Embryonic facial prominence (tissue), 1 donor: ENCODE data around the gene APOE.

Experiments
- DNase-seq: peaks from one replicate; pipeline ENCODE4 v3.0.0-alpha.2; 2016; ENCODE audit errors: extremely low spot score

The APOE gene

DNA sequence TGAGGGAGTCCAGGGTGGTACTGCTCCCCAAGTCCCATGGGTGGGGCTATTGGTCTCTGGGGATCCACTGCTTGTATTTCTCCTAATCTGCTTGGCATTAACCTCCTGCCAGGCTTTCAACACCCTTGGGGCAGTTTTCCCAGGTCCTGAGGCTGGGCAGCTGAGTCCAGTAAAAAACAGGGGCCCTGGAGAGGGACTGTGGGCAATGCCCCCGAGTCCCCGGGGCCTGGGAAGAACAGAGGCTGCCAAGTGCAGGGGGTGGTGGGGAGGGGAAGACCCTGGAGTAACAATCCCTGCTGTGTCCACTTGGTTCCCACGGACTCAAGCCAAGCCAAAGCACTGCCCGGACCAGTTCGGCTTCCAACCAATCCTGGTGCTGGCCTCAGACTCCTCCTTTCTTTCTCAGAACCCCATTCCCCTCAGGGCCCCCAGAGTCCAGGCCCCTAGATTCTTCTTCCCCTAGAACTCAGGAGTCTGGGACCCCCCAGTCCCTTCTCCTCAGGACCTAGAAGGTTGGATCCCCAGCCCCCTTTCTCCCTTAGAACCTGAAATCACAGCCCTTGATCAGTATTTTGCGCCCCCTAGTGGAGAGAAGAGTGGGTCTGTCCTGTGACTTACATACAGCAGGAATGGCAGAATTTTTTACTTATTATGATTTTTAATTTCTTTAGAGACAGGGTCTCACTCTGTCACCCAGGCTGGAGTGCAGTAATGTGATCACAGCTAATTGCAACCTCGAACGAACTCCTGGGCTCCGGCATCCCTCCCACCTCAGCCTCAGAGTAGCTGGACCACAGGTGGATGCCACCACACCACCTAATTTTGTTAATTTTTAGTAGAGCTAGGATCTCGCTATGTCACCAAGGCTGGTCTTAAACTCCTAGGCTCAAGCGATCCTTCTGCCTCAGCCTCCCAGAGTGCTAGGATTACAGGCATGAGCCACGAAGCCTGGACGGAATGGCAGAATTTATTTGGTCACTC lies 45.9 kb downstream of the APOE start:
- DNase-seq: peak; percentile 46

DNA sequence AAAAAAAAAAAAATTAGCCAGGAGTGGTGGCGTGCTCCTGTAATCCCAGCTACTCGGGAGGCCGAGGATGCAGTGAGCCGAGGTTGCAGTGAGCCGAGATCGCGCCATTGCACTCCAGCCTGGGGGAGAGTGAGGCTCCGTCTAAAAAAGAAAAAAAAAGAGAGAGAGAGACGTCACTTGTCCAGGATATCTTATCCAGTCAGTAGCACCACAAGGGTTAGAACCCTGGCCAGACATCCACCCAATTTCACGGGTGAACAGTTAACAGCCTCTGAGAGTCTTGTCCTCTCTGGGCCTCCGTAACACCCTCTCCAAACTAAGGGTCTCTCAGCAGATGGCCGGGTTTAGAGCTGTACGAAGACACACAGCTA lies 48.7 kb downstream of the APOE start:
- DNase-seq: no peak

DNA sequence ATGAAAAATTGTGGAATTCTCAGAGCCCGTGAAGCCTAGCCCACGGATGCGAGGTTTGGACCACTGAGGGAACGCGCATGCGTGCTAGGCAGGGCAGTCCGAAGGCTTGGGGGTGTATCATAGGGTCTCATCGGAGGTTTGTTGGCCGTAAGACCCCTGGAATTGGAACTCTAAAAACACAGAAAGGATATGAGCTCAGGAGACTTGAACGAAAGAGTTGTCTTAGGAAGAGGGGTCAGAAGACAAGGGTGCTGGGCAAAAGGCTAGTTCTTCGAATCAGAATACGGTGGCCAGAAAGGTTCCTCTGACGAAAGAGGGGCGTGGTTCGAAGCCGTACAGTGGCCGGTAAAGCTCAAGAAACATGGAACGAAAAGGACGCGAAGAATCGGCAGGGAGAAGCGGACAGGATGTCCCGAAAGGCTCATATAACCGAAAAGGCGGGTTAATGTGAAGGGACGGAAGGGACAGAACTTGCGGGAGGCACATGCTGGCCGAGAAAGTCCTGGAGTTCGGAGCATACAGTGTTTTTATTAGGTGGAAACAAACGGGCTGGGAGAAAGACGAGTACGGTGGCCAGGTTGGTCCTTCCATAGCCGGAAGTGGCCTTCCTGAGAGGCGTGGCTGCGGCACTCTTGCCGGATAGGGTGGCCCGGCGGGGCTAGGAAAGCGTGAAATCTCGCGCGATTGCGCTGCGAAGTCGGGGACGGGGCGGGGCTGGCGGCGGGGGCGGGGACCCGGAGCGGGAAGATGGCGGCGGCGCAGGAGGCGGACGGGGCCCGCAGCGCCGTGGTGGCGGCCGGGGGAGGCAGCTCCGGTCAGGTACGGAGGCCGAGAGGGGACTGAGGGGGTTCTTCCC lies 49.3 kb downstream of the APOE start, which contains the start of gene CLPTM1:
TSS of gene CLPTM1 (plus strand) at position 732 of the 856 bp plus-strand sequence. CDS start at position 748, 16 bp downstream.
- DNase-seq: peak; percentile 95

DNA sequence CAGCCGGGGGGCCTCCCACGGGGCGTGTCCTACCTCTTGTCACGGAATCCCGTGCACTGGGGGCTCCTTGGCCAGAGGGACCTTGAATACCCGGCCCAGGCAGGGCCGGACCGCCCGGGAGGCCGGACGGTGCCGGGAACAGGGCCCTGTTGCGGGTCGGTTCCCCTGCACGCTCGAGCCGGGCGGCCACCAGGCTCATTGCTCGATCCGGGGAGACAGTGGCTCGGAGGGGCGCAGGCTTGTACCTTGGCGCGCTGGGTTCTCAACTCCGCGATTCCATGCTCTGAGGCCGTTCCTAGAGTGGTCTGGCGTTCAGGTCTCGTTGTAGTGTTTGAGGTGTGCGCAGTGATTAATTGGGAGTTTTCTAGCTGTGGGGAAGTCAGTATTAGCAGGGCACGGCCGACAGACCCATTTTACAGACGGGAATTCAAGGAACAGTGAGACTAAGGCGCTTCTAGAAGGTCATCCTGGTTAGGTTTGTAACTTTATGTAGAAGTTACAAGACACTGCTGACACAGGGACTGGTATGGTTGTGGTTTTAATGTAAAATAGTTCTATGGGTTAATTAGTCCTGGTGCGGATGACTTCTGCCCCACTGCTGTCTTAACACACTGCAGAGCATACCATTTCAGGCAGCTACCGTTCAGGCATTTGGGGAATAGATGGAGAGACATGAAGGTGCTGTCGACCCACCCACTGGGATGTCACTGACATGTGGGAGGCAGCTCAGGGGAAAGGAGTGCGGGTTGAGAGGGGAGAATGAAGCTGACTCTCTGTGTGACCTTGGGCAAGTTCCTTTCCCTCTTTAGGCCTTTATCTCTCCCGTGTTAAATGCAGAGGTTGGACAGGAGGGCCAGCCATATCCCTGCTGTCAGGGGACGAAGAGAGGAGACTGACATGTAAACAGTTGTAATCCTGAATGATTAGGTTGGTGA lies 50.2 kb downstream of the APOE start:
- DNase-seq: no peak

DNA sequence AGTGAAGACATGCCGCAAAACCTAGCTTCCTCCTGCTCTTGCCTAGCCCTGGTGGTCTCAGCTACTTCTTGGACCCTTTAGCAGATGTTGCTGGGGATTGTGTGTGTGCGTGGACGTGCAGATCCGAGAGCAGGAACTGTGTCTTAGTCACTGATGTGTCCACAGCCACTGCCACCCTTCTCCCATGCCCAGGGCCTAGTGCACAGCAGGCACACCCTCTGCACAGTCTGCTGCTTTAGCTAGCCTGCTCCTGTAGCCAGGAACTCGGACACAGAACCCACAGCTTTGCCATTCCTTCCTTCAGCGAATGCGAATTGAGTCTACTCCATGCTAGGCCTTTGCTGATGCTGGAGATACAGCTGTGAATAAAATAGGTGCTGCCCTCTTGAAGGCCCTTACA lies 51.9 kb downstream of the APOE start:
- no peak for DNase-seq

DNA sequence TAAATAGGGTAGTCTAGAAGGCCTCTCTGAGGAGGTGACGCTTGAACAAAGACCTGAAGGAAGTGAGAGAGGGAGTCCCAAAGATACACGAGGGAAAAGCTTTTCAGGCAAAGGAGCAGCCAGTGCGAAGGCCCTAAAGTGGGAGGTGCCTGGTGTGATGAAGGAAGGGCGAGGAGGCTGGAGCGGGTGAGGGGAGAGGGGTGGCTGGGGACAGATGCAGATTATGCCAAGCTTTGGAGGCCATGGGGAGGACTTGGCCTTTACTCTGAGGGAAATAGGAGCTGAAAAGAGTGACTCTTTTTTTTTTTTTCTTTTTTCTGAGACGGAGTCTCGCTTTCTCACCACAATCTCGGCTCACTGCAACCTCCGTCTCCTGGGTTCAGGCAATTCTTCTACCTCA lies 52.5 kb downstream of the APOE start:
- no peak for DNase-seq
